Glomerular endothelial cell (primary cell): ENCODE measurements around the gene TSPAN1. TPM values are rescaled to one million over a fixed set of nuclear protein-coding genes. Genes with fewer than 3 reads are reported as not detected.
"Not testable (repeated sequence)": the region's sequence is repeated elsewhere in the genome, so short reads cannot be mapped to it uniquely, and the experiment has no call there.

ENCODE experiments used
- DNase-seq: peaks from one replicate; pipeline ENCODE4 v3.0.0-alpha.2; 2011; ENCODE audit warnings: low read depth, low spot score; ENCODE audit errors: extremely low read depth
- total RNA-seq: library from RNA; depleted of rRNA; stranded (reverse); fragments of >200 nt; gene quantifications from 2 replicates; pipeline ENCODE4 v1.2.3, GENCODE V29; 2015

TSPAN1 gene
- total RNA-seq, 1 donor from 2014 or later, result 2.3 TPM

GRCh38 chr1:46211051-46211450, 36.2 kb downstream of the TSPAN1 start:
- no peak for DNase-seq

GRCh38 chr1:46215504-46215903, 40.6 kb downstream of the TSPAN1 start:
- no peak for DNase-seq

- no peak for DNase-seq
Measured at GRCh38 chr1:46218443-46218842, 43.6 kb downstream of the TSPAN1 start.

GRCh38 chr1:46219551-46220520, 44.9 kb downstream of the TSPAN1 start:
- DNase-seq, result no peak

- no peak for DNase-seq
Measured at GRCh38 chr1:46220808-46221207, 45.9 kb downstream of the TSPAN1 start.

GRCh38 chr1:46221749-46222148, 46.9 kb downstream of the TSPAN1 start:
- no peak for DNase-seq

GRCh38 chr1:46223055-46223454, 48.2 kb downstream of the TSPAN1 start:
- not testable (repeated sequence) for DNase-seq

- DNase-seq, result peak; percentile 66
Measured at GRCh38 chr1:46223472-46223943, 48.6 kb downstream of the TSPAN1 start.

- DNase-seq, result no peak
Measured at GRCh38 chr1:46224966-46225365, 50.1 kb downstream of the TSPAN1 start.

- DNase-seq, result not testable (repeated sequence)
Measured at GRCh38 chr1:46231231-46231630, 56.3 kb downstream of the TSPAN1 start.

Other genes with a start within 250 kb of the TSPAN1 start
- gene PIK3R3, start 42.5 kb upstream of the TSPAN1 start, total RNA-seq, result 10.9 and 11.7 TPM in 2 replicates
- gene P3R3URF, start 1.4 kb downstream of the TSPAN1 start, total RNA-seq, result not detected in 2 replicates
- 63.3 and 70.4 TPM in 2 replicates for gene POMGNT1, start 23.3 kb downstream of the TSPAN1 start, total RNA-seq
- gene LURAP1, start 28.2 kb downstream of the TSPAN1 start, total RNA-seq, result 0.82 and 1.1 TPM in 2 replicates
- 1.3 and 4.7 TPM in 2 replicates for gene RAD54L, start 72.7 kb downstream of the TSPAN1 start, total RNA-seq
- gene LRRC41, start 128.5 kb downstream of the TSPAN1 start, total RNA-seq, result 82.7 and 94.9 TPM in 2 replicates
- gene UQCRH, start 128.6 kb downstream of the TSPAN1 start, total RNA-seq, result 273 and 455 TPM in 2 replicates
- gene NSUN4, start 165.7 kb downstream of the TSPAN1 start, total RNA-seq, result 16.5 and 18.8 TPM in 2 replicates
- gene FAAH, start 219.2 kb downstream of the TSPAN1 start, total RNA-seq, result 0.97 and 0.99 TPM in 2 replicates